HepG2 (cell line): Measurements from ENCODE around the gene OR6S1. TPM values are rescaled to one million over a fixed set of nuclear protein-coding genes. Genes with fewer than 3 reads are reported as not detected.

ENCODE experiments used
- FOXK1 ChIP-seq: sonication (generic); formaldehyde crosslinking; IDR thresholded peaks from 2 replicates; pipeline ENCODE4 v1.4.0; 2020; ENCODE audit warnings: low read depth, missing genetic modification reagents, borderline replicate concordance
- PHB2 ChIP-seq: fragments of 450-650 bp; IDR thresholded peaks from 2 replicates; pipeline ENCODE4 v1.6.1; 2018; ENCODE audit not compliant: partially characterized antibody
- PRPF4 ChIP-seq: fragments of 200-400 bp; formaldehyde crosslinking; IDR thresholded peaks from 2 replicates; pipeline ENCODE4 v1.6.1; 2016; ENCODE audit warnings: low read length, low read depth; ENCODE audit not compliant: poor library complexity, severe bottlenecking
- RBM39 ChIP-seq: fragments of 200-400 bp; formaldehyde crosslinking; IDR thresholded peaks from one replicate; pipeline ENCODE4 v1.6.1; 2018; ENCODE audit warnings: antibody characterized with exemption, mild to moderate bottlenecking, low read depth, low read length; ENCODE audit not compliant: poor library complexity, severe bottlenecking
- SIX1 ChIP-seq: sonication (generic); formaldehyde crosslinking; IDR thresholded peaks from 2 replicates; pipeline ENCODE4 v1.4.0; 2020; ENCODE audit warnings: missing genetic modification reagents, borderline replicate concordance
- TCF7L2 ChIP-seq: IDR thresholded peaks from 2 replicates; pipeline ENCODE4 v1.6.1; 2011; ENCODE audit warnings: mild to moderate bottlenecking, low read depth, low read length, moderate library complexity
- ZIK1 ChIP-seq: sonication (generic); formaldehyde crosslinking; IDR thresholded peaks from 2 replicates; pipeline ENCODE4 v1.5.0; 2020; ENCODE audit warnings: mild to moderate bottlenecking, low read depth, missing genetic modification reagents, borderline replicate concordance
- ZNF768 ChIP-seq: sonication (generic); formaldehyde crosslinking; IDR thresholded peaks from 2 replicates; pipeline ENCODE4 v1.4.0; 2020; ENCODE audit warnings: missing genetic modification reagents
- ZNF776 ChIP-seq: sonication (generic); formaldehyde crosslinking; IDR thresholded peaks from 2 replicates; pipeline ENCODE4 v1.4.0; 2020; ENCODE audit warnings: mild to moderate bottlenecking, missing genetic modification reagents
- polyA plus RNA-seq, 8 experiments: library from polyadenylated mRNA; depleted of rRNA in 3 of 8; stranded (reverse) in 7 of 8; unstranded in 1 of 8; fragments of >200 nt; fragmentation: Illumina TruSeq in 4 of 8; extraction: Trizol in 4 of 8; gene quantifications; 2 replicates each; pipeline versions ENCODE4 v1.2.1 to v1.2.3, GENCODE V29; 2011 to 2016; ENCODE audit warnings: low read depth in 4 of 8, missing spikeins in 1 of 8, mixed read lengths in 1 of 8; ENCODE audit not compliant: insufficient read depth in 1 of 8
- total RNA-seq, 5 experiments: library from RNA; depleted of rRNA; stranded (reverse); fragments of >200 nt; fragmentation: Illumina TruSeq; extraction: Trizol; gene quantifications; 2 replicates each; pipeline ENCODE4 v1.2.3, GENCODE V29; 2016; ENCODE audit warnings: low read depth in 1 of 5
- TF ChIP-seq, protein P1 (sequence below): sonication (generic); formaldehyde crosslinking; IDR thresholded peaks from 2 replicates; pipeline ENCODE4 v1.5.1; 2020; ENCODE audit warnings: mild to moderate bottlenecking, missing genetic modification reagents
- TF ChIP-seq, protein P2 (sequence below): sonication (generic); formaldehyde crosslinking; IDR thresholded peaks from 2 replicates; pipeline ENCODE4 v1.4.0; 2020; ENCODE audit warnings: mild to moderate bottlenecking, missing genetic modification reagents
- TF ChIP-seq, protein P3 (sequence below): sonication (generic); formaldehyde crosslinking; IDR thresholded peaks from 2 replicates; pipeline ENCODE4 v1.4.0; 2020; ENCODE audit warnings: missing genetic modification reagents
- TF ChIP-seq, protein P4 (sequence below): sonication (generic); formaldehyde crosslinking; IDR thresholded peaks from one replicate; pipeline ENCODE4 v1.5.1; 2020; ENCODE audit warnings: mild to moderate bottlenecking, missing genetic modification reagents; ENCODE audit errors: not compliant biosample characterization

The OR6S1 gene
- total and polyA plus RNA-seq, 2 of the 13 experiments (the other 11 are each of a cell fraction or from before 2014, with no cell fraction given), result 0.09 TPM; not detected in 1

DNA sequence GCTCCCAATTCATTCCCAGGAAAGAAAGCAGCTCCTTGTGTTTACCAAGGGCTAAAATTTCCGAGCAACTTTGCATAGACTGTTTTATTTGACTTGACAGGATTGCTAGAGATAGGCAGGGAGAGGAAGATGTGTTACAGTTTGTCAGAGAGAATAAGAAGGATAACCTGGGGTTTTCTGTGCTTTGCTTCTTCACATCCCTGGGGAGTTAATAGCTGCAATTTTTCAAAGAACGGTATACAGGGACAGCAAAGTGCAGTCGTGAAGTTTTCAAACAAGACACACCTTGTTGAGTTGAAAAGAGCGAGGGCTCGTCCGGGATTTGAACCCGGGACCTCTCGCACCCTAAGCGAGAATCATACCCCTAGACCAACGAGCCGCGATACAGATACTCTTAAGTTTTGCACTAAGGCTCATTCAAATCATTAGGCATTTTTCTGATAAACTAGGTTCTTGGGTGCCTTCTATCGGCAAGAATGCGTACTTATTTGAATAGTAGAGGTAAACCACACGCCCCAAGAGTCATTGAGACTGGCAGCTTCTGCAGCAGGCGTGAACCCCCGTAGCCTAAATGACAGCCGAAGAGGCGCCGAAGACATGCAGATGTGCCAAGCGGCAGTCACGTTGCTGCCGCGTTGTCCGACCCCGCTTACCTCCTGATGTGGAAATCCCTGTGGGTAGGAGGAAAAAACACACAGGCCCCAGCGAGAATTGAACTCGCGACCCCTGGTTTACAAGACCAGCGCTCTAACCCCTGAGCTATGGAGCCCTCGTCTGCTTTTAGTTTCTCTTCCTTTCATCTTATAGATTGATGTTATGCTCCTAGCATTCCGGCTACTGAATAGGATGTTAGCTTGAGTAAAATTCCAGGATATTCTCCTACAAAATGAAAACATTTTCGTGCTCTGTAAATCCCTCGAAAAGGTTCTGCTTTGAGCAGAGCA lies 28.1 kb downstream of the OR6S1 start (continued):
- TF ChIP-seq, protein P1, sequence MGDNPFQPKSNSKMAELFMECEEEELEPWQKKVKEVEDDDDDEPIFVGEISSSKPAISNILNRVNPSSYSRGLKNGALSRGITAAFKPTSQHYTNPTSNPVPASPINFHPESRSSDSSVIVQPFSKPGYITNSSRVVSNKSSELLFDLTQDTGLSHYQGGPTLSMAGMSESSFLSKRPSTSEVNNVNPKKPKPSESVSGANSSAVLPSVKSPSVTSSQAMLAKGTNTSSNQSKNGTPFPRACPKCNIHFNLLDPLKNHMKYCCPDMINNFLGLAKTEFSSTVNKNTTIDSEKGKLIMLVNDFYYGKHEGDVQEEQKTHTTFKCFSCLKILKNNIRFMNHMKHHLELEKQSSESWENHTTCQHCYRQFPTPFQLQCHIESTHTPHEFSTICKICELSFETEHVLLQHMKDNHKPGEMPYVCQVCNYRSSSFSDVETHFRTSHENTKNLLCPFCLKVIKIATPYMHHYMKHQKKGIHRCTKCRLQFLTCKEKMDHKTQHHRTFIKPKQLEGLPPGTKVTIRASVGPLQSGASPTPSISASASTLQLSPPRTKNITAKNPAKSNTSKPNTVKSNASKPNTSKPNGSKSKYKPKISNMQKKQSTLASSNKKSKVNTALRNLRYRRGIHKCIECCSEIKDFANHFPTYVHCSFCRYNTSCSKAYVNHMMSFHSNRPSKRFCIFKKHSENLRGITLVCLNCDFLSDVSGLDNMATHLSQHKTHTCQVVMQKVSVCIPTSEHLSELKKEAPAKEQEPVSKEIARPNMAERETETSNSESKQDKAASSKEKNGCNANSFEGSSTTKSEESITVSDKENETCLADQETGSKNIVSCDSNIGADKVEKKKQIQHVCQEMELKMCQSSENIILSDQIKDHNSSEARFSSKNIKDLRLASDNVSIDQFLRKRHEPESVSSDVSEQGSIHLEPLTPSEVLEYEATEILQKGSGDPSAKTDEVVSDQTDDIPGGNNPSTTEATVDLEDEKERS (CRISPR knock-in tag), result peak; percentile 94
- no peak for TF ChIP-seq PHB2
- peak; percentile 79 for TF ChIP-seq ZNF768 (CRISPR knock-in tag)
- peak; percentile 37 for TF ChIP-seq SIX1 (CRISPR knock-in tag)
- TF ChIP-seq FOXK1, result peak; percentile 79
- TF ChIP-seq, protein P2, sequence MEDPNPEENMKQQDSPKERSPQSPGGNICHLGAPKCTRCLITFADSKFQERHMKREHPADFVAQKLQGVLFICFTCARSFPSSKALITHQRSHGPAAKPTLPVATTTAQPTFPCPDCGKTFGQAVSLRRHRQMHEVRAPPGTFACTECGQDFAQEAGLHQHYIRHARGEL (CRISPR knock-in tag), result no peak
- TF ChIP-seq, protein P3, sequence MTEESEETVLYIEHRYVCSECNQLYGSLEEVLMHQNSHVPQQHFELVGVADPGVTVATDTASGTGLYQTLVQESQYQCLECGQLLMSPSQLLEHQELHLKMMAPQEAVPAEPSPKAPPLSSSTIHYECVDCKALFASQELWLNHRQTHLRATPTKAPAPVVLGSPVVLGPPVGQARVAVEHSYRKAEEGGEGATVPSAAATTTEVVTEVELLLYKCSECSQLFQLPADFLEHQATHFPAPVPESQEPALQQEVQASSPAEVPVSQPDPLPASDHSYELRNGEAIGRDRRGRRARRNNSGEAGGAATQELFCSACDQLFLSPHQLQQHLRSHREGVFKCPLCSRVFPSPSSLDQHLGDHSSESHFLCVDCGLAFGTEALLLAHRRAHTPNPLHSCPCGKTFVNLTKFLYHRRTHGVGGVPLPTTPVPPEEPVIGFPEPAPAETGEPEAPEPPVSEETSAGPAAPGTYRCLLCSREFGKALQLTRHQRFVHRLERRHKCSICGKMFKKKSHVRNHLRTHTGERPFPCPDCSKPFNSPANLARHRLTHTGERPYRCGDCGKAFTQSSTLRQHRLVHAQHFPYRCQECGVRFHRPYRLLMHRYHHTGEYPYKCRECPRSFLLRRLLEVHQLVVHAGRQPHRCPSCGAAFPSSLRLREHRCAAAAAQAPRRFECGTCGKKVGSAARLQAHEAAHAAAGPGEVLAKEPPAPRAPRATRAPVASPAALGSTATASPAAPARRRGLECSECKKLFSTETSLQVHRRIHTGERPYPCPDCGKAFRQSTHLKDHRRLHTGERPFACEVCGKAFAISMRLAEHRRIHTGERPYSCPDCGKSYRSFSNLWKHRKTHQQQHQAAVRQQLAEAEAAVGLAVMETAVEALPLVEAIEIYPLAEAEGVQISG (CRISPR knock-in tag), result peak; percentile 81
- TF ChIP-seq PRPF4, result peak; percentile 69
- TF ChIP-seq, protein P4, sequence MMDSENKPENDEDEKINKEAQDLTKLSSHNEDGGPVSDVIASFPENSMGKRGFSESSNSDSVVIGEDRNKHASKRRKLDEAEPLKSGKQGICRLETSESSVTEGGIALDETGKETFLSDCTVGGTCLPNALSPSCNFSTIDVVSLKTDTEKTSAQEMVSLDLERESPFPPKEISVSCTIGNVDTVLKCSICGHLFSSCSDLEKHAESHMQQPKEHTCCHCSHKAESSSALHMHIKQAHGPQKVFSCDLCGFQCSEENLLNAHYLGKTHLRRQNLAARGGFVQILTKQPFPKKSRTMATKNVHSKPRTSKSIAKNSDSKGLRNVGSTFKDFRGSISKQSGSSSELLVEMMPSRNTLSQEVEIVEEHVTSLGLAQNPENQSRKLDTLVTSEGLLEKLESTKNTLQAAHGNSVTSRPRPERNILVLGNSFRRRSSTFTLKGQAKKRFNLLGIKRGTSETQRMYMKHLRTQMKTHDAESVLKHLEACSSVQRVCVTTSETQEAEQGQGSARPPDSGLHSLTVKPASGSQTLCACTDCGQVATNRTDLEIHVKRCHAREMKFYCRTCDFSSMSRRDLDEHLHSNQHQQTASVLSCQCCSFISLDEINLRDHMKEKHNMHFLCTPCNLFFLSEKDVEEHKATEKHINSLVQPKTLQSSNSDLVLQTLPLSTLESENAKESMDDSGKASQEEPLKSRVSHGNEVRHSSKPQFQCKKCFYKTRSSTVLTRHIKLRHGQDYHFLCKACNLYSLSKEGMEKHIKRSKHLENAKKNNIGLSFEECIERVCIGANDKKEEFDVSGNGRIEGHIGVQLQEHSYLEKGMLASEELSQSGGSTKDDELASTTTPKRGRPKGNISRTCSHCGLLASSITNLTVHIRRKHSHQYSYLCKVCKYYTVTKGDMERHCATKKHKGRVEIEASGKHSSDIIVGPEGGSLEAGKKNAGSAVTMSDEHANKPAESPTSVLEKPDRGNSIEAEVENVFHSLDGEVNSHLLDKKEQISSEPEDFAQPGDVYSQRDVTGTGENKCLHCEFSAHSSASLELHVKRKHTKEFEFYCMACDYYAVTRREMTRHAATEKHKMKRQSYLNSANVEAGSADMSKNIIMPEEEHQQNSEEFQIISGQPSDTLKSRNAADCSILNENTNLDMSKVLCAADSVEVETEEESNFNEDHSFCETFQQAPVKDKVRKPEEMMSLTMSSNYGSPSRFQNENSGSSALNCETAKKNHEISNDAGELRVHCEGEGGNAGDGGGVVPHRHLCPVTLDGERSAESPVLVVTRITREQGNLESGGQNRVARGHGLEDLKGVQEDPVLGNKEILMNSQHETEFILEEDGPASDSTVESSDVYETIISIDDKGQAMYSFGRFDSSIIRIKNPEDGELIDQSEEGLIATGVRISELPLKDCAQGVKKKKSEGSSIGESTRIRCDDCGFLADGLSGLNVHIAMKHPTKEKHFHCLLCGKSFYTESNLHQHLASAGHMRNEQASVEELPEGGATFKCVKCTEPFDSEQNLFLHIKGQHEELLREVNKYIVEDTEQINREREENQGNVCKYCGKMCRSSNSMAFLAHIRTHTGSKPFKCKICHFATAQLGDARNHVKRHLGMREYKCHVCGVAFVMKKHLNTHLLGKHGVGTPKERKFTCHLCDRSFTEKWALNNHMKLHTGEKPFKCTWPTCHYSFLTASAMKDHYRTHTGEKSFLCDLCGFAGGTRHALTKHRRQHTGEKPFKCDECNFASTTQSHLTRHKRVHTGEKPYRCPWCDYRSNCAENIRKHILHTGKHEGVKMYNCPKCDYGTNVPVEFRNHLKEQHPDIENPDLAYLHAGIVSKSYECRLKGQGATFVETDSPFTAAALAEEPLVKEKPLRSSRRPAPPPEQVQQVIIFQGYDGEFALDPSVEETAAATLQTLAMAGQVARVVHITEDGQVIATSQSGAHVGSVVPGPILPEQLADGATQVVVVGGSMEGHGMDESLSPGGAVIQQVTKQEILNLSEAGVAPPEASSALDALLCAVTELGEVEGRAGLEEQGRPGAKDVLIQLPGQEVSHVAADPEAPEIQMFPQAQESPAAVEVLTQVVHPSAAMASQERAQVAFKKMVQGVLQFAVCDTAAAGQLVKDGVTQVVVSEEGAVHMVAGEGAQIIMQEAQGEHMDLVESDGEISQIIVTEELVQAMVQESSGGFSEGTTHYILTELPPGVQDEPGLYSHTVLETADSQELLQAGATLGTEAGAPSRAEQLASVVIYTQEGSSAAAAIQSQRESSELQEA (CRISPR knock-in tag), result peak; percentile 88
- peak; percentile 38 for TF ChIP-seq RBM39
- no peak; the same call in 1 of the 2 replicates for TF ChIP-seq ZIK1 (CRISPR knock-in tag)
- TF ChIP-seq TCF7L2, result no peak
- TF ChIP-seq ZNF776 (CRISPR knock-in tag), result no peak
